GM18861 (cell line): ENCODE data around the gene GNPDA1.
"Not testable (repeated sequence)": the region's sequence is repeated elsewhere in the genome, so short reads cannot be mapped to it uniquely, and the experiment has no call there.

Source experiments
- ATAC-seq: cut with Tn5 transposase; IDR thresholded peaks from one replicate; pipeline ENCODE4 v1.9.1; 2021; ENCODE audit not compliant: unreplicated experiment

GNPDA1 gene

GRCh38 chr5:142012792-142013388 is at the start of gene GNPDA1:
Gene GNPDA1, minus strand, starts transcription at chr5:142013027. Its CDS starts 992 bp downstream, at chr5:142012035.
- ATAC-seq = peak; percentile 45

- no peak for ATAC-seq
Measured at GRCh38 chr5:142059304-142059940, 46.6 kb upstream of the GNPDA1 start.

- ATAC-seq = no peak
Measured at GRCh38 chr5:142057697-142058056, 44.9 kb upstream of the GNPDA1 start.

- ATAC-seq = no peak
Measured at GRCh38 chr5:142056816-142057696, 44.2 kb upstream of the GNPDA1 start.

GRCh38 chr5:142055301-142055700 is 42.5 kb upstream of the GNPDA1 start:
- no peak for ATAC-seq

- no peak for ATAC-seq
Measured at GRCh38 chr5:142053426-142054151, 40.8 kb upstream of the GNPDA1 start.

- not testable (repeated sequence) for ATAC-seq
Measured at GRCh38 chr5:142052026-142052425, 39.2 kb upstream of the GNPDA1 start.

GRCh38 chr5:142048272-142048671 is 35.4 kb upstream of the GNPDA1 start:
- ATAC-seq = no peak

- no peak for ATAC-seq
Measured at GRCh38 chr5:142046191-142046590, 33.4 kb upstream of the GNPDA1 start.

GRCh38 chr5:142040881-142041280 is 28.1 kb upstream of the GNPDA1 start:
- not testable (repeated sequence) for ATAC-seq

GRCh38 chr5:142040285-142040684 is 27.5 kb upstream of the GNPDA1 start:
- no peak for ATAC-seq

GRCh38 chr5:142038735-142039134 is 25.9 kb upstream of the GNPDA1 start:
- ATAC-seq = no peak

GRCh38 chr5:142037599-142037998 is 24.8 kb upstream of the GNPDA1 start:
- not testable (repeated sequence) for ATAC-seq

GRCh38 chr5:142036918-142037317 is 24.1 kb upstream of the GNPDA1 start:
- ATAC-seq = no peak

- ATAC-seq = no peak
Measured at GRCh38 chr5:142034994-142035393, 22.2 kb upstream of the GNPDA1 start.

GRCh38 chr5:142033632-142034567 is 21.1 kb upstream of the GNPDA1 start:
- not testable (repeated sequence) for ATAC-seq

- ATAC-seq = no peak
Measured at GRCh38 chr5:142032747-142033631, 20.2 kb upstream of the GNPDA1 start.

- no peak for ATAC-seq
Measured at GRCh38 chr5:142032150-142032549, 19.3 kb upstream of the GNPDA1 start.

- no peak for ATAC-seq
Measured at GRCh38 chr5:142025637-142026036, 12.8 kb upstream of the GNPDA1 start.
